ENCODE results near the gene GDI1.
"Not testable (repeated sequence)": the region's sequence is repeated elsewhere in the genome, so short reads cannot be mapped to it uniquely, and the experiment has no call there.

- not testable (repeated sequence) for TF ChIP-seq EZH2 (IDR thresholded peaks at IDR 0.05); POLR2AphosphoS5 (IDR thresholded peaks at IDR 0.05; ENCODE audit: borderline replicate concordance, low read depth, low read length)
Measured at GRCh38 chrX:154388649-154389048, 48.3 kb upstream of the GDI1 start.

Data from SK-N-MC (cell line).